Stimulated activated CD8-positive, alpha-beta memory T cell treated with anti-CD3 and anti-CD28 coated beads, Interleukin-4, amount 100 ng/mL, for 4 hours (primary cell): ENCODE data around the gene LRRC31.

Source experiments
- DNase-seq, 2 donors: peaks; one replicate each; pipeline ENCODE4 v3.0.0-alpha.2; 2020; ENCODE audit warnings: low read depth in 2 of 2, low spot score in 1 of 2

The LRRC31 gene

DNA sequence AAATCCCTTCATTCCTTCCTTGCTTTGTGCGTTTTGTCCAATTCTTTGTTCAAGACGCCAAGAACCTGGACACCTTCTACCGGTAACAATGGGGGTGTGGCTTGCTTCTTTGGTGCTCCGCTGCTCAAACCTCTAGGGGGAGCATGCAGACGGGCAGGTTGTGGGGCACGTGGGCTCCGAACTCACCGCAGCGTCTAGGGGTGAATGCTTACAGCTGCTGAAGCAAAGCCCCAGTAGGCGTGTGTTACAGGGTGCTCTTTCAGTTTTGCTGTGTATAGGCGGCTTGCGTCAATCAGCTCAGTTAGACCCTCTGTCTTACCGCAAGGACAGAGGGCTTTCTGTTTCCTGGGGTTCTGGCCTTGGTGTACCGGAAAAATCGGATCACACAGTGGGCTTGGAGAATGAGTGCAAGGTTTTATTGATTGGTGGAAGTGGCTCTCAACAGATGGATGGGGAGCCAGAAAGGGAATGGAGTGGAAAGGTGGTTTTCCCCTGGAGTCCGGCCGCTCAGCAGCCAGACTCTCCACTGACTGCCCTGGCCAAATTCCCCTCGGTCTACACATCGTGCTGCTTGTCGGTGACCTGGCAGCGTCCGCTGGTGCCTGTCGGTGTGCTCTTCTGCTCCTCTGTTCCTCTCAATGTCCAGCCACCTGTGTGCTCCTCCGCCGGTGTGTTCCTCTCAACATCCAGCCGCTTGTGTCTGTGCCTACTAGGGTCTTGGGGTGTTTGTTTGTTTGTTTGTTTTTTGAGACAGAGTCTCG, 55.8 kb downstream of the LRRC31 start:
- peak; percentile 42 to 67 for DNase-seq

DNA sequence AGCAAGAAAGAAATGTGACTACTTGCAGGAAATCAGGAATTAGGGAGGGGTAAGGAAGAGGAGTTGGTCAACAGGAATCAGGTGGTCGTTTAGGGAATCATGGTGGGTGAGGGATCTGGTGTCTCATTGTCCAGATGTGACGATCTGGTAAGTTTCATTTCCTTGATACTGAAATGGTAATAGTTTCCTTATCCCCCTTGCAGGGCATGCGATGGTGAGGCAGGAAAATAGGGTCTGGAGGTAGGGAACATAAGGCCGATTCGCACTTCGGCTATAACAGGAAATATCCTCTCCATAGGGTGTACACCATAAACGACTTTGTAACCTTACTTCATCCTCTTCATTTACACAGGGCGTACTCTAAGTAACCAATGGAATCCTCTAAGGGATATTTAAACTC, 56.5 kb downstream of the LRRC31 start:
- no peak for DNase-seq

DNA sequence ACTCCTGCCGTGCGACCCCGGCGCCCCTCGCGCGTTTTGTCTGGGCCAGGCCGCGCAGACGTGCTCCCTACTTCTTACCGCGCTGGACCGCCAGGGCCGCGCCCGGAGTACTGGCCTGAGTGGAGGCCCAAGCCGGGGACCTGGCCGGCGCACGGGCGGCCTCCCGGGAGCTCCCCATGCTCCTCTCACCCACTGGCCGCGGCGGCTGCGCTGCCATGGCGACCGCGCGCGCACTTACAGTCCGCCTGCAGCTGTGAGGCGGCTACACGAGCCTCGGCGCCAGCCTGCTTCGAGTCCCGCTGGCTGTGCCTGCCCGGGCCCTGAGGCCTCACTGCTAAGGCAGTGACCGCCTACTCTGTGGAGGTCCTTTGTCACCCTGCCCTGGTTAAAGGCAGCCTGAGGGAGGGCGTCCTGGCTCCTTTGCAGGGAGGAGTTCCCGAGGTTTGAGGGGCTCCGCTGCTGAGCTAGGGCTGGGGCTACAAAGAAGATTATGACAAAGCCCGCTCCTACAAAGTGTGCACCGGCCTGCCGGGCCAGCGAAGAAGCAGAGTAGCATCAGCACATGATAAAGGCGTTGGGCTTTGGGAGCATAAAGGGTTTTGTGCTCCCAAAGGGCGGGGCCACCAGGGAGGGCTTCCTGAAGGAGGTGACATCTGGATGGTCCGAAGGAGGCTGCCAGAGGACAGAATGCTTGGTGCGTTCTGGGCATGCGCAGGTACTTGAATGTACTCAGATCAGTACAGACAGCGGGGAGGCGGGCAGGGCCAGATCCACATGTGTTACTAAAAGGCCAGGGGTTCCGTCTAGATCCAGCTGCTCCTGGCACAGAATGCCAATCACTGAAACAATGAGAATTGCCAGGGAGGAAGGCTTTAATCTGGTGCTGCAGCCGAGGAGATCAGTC, 57.2 kb downstream of the LRRC31 start, which contains the start of the genes LRRC34 and LRRIQ4:
Gene LRRC34 (minus strand): TSS at position 573 of the 904 bp plus-strand sequence. CDS start 356 bp downstream, at position 217.
Gene LRRIQ4 (plus strand): TSS at position 539 of the 904 bp plus-strand sequence. CDS start 9,052 bp downstream, outside the sequence.
- peak; percentile 42 to 46 for DNase-seq

DNA sequence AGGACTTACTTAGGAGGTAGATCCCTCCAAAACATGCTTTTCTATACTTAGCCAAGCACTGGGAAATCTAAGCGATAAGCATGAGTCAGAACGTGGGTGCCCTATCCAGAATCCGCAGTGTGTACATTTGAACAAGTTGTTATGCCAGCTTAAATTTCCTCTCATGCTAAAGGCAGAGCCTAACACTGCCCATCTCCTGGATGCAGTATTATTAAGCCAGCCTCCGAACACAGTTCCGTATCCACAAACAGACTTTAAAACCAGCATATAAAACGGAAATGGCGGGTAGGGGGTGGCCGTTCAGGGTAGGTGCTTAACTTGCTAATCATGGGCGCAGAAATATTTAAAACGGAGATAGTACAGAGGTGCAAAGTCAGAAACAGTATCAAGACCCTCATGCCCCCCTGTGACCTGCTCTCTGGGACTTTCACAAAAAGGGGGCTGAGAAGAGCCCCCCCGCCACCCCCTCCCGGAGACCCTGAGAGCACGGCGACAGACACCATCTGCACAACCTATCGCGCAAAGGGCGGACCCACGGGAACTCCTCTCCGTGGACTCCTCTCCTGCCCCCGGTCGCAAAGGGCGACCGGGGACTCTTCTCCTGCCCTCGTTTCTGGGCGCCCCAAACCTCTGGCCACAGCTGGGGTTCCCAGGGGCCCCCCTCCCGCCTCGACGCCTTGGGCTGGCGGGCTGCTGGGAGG, 58.0 kb downstream of the LRRC31 start:
- no peak for DNase-seq

DNA sequence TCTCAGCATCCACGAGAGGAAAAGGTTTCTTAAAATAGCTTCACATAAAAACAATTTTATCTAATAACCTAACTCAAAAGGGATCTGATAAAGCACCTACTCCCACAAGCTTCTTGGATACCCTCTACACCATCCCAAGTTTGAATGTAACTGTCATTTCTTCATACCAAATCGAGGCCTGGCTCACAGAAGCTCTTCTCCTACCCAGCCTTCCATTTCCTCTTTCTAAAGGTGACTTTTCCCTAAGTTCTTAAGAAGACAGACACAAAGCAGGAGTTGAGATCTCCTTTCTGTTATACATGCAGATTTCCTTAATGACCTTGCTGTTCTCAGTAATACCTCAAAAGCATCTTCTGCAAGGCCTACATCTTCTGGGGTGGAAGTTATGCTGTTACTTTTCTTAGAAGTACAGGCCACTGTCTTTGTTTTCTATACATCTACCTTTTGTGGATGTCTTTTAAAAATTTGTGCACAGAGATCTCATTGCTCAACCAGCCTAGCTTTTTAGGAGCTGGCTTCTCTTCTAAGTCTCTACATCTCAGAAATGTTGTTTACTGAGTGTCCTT, 60.4 kb downstream of the LRRC31 start:
- no peak for DNase-seq

DNA sequence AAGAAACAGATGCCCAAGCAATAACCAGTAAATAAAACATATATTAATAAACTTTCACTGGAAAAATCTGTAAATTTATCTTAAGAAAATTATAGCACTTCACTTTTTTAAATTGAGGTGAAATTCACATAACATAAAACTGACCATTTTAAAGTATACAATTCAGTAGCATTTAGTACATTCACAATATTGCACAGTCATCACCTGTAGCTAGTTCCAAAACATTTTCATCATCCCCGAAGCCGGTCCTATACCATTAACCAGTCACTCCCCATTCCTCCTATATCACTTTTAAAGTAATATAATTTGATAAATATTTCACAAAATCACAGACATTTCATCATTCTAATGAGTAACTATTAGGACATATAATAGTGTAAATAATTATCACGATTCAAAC, 65.1 kb downstream of the LRRC31 start:
- DNase-seq: no peak

DNA sequence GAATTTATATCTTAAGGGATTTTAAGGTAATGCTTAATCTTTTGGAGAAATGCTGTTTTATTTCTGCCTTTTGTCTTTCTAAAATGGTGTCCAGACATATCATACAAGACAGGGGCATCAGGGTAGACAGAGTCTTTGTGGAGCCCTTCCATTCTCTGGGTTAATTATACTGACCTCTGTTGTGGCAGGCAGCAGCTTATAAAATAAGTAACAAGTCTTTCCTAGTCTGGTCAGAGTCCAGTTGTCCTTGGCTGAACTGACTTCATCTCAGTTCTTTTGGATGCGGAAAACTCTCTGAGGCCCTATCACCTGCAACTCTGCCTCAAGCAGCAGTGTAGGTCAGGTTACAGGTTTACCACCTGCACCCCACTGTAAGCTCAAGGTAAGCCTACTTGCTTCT, 77.4 kb downstream of the LRRC31 start:
- DNase-seq: no peak

DNA sequence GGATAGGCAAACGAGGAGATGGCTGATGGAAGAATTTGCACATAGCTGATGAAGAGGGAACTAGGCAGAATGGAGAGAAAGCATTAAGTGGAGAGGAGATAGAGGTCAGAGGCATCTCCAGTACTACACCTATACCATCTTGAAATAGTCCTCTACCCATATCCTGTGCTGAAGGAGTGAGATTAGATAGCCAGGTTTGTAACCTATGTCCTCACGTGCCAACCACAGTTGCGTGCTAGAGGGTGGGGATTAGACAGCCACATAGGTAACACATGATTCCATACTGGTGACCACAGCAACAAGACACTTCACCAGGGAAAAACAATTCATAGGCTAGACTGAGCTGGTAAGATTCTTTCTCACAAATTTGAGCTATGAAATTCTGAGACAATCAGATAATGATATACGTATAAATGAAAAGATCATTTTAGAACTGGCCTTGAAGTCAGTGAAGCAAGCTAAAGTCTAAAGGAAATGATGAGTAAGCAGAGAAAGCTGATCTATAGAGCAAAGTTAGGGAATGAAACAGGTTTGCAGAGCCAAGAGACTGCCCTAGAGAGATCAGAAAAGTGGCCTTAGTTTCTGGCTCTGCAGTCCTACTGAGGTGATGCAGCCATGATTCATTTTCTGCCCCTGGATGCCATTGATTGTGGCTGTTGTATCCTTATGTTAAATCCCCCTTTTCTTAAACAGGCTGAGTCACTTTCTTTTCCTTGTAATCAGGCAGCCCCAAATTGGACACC, 78.9 kb downstream of the LRRC31 start:
- DNase-seq: no peak

DNA sequence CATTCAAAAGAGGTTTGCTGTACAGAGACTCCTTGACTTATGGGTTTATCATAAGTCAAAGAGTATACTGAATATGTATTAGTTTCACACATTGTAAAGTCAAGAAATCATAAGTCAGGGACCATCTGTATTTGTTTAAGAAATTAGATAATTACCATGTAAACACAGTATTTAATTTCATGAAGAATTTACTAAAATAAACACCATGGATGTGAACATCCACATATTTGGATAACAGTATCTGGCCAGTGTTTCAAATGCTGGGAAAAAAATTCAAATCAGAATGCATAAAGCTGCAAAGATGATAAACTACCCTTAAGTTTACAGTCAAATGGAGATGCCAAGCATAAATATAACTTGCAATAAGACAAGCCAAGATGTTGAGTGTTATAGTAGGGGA, 79.5 kb downstream of the LRRC31 start:
- DNase-seq: no peak
